HG03097 (cell line): ENCODE data around the gene CPEB3.

Source experiments
- ATAC-seq: cut with Tn5 transposase; IDR thresholded peaks from one replicate; pipeline ENCODE4 v1.9.1; 2021; ENCODE audit not compliant: unreplicated experiment, low FRiP score

The CPEB3 gene

DNA sequence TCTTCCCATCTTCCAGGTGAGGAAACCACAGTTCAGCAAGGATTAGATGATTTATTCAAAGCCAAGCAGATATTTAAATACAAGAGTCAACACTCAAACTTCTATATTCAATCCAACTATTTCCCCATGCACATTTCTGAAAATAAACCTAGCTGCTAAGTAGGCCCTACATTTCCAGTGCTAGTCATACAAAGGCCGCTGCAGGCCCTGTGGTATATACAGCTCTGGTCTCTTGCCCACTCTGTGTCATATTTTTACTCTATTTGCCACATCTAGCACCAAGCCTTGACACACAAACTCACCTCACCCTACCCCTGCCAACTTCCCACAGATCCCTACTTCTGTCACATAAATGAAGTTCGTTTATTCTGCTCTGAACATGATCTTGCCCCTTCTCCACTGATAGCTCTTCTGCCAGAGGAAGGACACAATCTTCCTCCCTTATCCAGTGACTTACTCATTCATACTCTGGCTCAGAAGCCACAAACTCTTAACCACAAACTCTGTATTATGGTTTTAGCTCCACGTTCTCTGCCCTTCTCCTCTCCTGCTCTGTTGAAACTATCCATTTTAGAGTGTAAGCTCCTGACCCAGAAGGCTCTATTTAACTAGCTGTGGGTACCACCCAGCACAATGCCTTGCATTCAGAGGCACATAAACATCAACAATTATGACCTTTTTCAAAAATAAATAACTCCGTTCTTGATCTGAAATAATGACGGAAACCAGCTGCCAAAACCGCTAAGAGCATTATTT, 180.7 kb downstream of the CPEB3 start:
- no peak for ATAC-seq

DNA sequence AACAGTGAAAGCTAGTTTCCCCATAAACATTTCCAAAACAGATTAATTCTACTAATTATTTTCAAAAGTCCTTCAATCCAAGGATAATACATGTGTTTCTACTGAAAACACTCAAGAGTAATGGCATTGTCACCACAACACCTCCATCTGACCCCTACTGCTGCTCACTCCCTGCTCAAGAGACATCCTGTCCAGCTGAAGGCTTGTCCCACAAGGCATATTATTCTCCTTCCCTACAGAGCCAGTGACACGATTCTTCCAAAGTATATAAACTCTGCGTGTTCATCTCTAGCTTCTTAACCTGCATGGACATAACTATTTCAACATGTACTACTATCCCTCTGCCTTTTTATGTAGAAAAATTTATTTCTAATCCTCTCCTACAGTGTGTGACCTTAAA, 182.1 kb downstream of the CPEB3 start:
- no peak for ATAC-seq

DNA sequence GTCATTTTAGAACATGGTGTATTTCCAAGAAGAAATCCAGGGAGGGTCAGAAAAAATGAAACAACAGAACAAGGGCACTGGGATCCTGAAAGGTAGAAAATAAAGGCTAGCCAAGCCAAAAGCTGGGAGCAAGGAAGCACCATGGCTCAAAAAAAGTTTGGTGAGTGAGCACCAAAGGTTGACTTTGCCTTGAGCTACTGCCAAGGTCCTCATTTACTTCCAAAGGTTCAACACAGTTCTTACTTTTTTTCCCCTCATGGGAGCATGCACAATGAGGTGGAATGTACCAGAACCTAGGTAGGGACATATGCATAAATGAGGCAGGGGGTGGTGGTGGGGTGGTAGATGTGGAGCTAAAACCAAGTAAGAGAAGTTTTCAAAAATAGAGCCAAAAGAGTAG, 182.8 kb downstream of the CPEB3 start:
- ATAC-seq = no peak

DNA sequence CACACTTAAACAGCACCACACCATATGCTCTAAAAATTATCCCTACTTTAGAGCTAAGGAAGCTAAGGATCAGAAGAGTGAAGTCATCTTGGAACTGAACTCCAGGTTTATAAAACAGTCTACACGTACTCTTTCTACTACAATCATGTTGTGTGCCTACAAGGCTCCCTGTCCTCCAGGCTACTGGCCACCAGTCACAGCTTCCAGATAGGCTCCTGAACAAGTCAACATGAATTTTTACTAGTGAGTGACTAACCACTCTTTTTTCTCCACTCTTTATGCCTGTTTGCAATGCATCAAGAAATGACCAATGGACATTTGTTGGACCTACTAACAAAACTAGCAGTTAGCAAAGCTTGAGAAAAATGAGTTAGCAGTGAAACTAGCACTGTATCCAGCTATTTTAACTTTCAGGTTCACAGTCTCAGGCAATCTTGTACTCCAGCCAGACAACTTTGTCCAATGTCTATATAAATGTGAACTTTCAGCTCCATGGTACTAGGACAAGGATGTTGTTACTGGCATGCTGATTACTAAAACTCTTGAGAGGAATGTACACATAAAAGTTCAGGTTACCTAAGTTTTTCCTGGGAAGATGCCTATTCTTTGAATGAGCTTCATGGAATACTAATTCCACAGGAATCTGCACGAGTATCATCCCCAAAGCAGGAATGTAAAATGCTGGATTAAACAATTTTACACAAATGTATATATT, 187.3 kb downstream of the CPEB3 start:
- ATAC-seq = no peak

DNA sequence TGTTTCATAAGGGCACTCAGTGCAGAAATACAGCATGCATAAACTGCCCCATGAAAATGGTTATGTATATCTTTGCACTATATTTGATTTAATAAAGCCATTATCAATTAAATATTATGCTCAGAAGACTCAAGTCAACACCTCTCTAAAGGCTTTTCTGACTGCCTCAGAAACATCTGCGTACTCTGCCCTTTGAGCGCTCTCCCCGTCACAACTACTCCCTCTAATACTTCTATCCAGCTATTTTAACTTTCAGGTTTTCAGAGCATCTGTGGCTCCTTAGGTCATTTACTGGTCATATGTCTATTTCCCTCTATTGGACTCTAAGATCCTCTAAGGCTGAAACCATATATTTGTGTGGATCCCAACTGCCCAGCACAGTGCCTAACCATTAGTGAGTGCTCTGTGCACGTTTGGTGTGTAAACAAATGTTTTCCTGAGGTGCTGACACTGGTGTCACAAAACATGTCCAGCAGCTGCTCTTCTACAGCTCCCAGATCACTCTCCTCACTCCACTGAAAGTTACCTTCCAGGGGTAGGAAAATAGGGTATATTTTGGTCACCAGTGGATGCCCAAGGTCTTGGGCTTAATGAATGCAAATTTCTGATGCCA, 188.2 kb downstream of the CPEB3 start:
- ATAC-seq = no peak

DNA sequence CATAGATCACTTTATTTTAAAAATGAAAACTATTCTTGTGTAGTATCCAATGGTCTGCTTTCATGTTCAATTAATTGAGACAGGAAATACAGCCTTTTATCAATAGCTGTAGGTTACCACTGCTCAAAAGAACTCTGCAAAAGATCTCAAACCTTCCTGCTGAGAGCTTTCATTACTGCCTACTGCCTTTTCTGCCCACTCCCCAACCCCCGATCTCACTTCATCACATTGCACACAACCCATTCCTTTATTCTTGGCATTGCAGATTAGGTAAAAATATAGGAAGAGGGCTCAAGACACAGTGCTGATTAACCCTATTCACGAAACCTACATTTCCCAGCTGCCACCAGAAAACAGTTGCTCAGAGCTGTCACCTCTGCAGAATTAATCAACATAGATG, 195.9 kb downstream of the CPEB3 start:
- ATAC-seq = no peak

DNA sequence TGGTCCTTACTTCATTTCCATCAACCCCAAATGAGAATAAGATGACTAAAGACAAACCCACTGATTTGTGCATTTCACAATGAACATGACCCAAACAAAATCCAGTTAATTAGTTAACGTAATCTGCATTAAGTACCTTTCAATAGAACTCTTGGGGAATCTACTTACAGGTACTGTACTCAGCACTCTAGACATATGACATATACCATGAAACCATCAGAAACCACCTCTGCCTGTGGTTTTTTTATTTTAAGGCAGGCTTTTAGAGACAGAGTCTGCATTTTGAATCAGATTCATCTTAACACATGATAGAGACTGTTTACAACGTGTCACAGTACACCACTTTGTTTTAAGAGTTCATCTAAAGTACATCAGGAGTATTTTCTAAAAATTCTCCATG, 198.9 kb downstream of the CPEB3 start:
- ATAC-seq = no peak

DNA sequence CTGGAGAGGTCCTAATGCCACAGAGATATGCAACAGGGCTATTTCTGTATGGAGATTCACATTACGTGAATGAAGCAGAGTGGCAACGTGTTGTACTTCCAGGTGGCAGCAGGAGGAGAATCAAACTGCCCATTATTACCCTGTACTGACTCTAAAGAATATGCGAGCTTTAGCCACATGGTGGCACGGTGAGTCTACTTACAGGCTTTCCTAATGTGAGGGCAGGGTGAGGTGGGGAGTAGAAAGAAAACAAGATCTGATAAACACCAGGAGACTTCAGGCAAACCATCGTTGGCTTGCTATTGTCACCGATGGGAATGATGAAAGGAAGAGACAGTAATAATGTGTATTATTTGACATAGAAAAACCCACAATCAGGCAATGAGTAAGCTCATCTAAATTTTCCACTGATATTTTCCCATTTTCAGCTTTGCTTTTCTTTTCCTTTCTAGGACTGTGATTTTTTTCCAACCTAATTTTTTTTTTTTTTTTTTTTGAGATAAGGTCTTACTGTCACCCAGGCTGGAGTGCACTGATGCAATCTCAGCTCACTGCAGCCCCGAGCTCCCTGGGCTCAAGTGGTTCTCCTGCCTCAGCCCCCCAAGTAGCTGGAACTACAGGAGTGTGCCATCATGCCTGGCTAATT, 203.0 kb downstream of the CPEB3 start:
- peak; percentile 74 for ATAC-seq

DNA sequence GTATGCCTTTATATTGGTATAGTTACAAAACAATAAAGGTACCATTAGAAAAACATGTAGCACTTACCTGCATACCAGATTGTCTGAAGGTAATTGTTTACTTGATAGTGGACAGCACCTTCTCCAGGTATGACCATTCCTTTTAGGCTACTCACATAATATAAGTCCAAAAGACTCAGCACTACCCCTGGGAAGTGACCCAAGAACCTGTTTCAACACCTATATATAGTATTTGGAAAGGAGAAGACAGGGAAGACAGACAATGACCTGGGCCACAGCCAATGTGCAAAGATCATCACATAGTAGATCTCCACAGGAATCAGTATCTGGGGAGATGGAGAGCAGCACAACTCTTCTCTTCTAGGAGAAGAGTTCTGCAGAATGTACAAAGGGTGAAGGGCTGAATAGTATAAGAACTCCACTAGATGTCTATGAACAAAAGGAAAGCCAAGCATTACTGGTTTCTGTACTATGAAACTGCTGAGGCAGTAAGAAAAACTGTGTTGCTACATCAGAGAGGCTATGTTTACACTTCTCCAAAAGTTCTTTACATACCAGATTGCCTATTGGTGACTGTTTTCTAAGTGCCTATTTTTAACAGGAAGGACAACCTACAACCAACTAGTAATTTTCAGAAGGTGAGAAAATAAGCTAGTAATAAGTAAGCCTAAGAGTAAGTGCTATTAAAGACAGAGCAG, 208.1 kb downstream of the CPEB3 start:
- ATAC-seq = no peak

DNA sequence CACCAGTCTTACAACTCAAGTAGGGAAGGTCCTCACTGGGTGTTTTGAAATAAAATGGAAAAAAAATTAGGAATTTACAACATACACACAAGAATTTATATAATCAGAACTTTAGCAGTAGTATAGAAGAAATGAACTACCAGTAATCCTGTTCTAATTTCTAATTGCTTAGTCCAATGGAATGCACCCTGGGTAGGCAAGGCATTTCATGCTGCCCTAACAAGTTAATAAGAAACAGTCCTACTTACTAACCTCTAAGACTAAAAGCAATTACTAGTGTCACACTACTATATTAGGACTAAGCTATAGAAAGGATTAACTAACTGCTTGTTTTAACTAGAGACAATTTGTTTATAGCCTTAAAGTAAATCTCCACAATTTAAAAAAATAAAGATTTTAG, 209.2 kb downstream of the CPEB3 start:
- no peak for ATAC-seq

DNA sequence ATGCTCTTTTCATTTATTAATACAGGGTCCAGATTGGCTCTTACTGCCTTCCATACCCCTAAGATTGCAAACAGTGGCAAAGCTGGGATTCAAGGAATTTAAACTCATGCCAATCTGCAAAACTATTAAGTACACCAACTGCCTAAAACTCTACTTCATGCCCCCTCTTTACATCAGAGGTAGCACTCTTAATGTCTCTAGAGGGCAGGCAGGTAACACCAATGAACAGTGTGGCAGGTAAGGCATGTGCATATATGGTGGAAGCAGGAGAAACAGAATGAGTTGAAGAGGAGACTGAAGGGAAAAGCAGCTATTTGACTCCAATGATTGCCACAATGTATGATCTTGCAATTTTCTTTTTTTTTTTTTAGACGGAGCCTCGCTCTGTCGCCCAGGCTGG, 210.6 kb downstream of the CPEB3 start:
- ATAC-seq = no peak

DNA sequence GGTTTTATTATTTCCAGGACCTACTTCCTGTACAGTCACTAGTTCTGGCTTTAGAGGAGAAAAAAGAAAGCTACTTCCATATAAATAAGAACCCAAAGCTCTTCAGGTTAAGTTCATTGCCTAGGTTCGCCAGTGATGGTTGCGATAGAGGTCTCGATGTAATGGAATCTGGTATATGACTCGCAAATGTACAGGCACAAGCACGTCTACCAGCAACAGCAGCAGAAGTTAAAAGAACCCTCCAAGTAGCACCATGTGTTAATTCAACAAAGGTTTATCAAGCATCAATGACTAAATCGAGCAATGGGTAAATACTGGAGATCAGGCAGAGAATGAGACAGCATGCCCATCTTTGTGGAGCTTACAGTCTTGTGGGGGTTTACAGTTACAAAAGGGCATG, 211.9 kb downstream of the CPEB3 start:
- no peak for ATAC-seq

DNA sequence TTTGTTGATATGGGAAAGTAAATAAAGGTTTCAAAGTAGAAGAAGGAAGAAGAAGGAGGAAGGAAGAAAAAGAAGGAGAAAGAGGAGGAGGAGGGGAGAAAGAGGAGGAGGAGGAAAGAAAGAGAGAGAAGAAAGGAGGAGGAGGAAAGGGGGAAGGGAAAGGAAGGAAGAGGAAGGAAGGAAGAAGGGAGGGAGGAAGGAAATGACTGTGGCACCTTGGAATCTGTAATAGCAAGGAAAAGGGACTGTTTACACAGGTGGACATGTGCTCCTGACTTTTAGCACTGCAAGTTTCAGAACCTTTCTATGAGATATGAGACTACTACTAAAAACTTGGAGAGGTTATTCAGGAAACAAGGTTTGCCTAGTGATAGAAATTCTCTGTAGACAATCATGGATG, 214.2 kb downstream of the CPEB3 start:
- ATAC-seq = no peak

DNA sequence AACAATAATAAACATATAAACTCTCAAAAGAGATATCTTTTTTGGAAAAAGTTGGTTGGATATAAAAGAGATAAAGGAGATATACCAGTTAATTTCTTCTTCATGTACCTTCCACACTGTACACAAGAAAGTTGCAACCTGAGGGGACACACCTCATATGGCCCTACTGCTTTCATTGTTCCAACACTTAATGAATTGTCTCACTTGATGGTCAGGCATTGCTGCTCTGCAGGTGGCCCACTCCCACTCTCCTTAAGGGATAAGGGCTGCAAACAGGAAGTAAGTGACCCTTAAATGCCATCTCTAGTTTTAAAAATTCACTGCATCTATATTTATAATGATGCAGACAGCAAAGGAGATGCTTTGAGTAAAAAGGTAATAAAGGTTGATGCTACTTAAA, 215.0 kb downstream of the CPEB3 start:
- ATAC-seq = no peak

DNA sequence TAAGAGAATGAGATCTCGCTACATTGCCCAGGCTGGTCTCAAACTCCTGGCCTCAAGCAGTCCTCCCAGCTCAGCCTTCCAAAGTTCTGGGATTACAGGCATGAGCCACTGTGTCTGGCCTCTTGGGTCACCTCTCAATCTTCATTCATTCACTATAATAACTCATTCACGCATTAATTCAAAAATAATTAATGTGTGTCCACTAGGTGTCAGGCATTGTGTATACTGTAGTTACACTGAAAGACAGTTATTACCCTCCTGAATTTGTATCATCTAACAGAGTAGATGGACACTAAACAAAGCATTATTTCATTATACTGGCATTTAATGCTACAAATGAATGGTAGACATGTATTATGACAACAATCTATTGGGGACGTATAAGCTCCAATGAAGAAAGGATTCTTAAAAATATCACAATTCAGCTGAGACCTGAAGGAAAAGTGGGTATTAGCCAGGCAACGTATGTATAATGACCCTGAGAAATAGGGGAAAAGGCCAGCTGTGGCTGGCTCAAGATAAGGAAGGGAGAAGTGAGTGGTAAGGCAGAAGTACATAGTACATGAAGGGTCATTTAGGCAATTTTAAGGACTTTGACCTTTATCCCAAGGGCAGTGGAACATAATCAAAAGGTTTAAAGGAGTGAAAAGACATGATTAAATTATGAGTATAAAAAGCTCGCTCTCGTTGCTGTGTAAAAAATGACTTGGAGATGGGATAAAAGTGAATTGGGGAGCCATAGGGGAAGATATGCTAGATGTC, 216.6 kb downstream of the CPEB3 start:
- ATAC-seq = no peak

DNA sequence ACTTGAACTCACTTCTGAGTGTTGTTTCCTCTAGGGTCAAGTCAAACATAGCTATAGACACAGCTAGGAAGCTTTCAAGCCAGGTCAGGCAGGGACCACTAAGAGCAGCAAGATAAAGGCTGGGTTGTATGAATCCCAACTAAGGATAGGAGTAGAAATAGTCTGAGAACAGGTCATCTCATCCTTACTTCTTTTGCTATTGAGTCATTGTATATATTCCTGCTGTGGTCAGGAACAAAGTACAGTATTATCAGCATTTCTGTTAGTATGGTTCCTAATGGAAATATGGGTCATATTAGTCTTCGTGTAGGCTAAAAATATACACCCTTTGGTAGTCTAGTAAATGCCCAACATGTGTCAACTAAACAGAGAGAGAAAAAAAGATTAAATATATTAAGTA, 222.0 kb downstream of the CPEB3 start:
- no peak for ATAC-seq

DNA sequence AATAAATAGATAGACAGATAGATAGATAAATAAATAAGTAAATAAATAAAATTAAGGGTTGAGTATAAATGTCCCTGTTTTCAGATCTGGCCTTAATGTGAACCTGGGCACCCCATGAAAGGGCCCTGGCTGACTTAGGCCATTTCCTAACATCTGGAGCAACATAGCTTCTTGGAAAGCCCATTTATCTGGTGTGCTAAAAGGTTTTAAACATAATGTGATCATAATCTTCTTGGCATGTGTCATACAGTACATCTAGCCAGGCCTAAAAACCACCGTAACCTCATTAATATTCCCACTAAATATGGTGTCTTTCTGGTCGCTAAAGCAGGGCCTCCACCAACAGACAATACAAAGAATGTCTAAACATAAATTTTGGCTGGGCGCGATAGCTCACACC, 224.5 kb downstream of the CPEB3 start:
- no peak for ATAC-seq

DNA sequence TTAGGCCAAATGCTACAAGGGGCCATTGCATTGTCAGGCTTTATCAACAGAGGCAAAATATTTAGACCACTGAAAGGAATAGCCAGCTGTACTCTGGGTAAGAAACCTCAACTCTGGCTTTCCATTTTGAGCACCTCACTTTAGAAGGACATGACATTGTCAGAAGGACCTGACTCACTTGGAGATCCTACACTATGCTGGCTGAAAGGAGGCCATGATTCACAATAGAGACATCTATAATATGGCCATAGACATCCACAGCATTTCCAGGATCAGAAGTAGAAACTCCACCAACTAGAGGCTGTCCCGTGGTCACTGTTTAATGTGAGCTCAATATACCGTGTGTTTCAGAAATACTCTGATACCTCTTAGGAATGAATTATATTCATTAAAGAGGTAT, 226.4 kb downstream of the CPEB3 start:
- no peak for ATAC-seq

DNA sequence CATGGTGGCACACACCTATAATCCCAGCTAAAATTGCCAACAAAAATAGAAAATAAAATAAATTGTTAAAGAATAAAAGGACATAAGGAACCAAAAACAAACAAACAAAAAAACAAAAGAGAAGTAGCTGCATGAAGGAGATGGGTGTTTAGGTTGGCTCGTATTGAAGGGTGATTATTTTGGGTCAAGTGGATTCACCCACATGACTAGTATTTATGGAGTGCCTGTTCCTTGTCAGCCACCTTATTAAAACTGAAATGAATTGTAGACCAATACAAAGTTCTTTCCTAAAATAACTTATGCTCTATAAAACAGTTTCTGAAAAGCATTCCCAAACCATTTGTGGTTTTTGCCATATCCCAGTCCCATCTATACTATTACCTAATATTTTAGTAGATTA, 228.6 kb downstream of the CPEB3 start:
- ATAC-seq = no peak

DNA sequence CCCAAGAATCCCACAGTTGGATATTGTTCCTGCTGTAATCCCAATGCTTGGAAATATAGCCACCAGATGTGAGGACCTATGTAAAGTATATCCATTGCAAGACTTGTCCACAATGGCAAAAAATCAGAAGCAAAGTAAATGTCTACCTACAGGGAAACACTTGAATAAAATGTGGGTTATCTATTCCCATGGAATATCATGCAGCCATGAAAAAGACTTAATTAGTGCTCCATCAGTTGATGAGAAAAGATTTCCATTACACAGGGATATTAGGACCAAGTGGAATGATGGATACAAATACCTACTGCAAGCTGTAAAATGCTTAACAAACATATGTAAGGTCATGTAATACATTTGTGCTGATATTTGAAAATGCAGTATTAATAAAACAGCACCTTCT, 236.1 kb downstream of the CPEB3 start:
- ATAC-seq = no peak
